RWPE2 (cell line): ENCODE measurements around the gene UBA1.

Experiments used
- ATAC-seq: fragments of 200-7000 bp; cut with Tn5 transposase; 3 replicates; pipeline ENCODE4 v1.9.1; 2021; ENCODE audit warnings: low read depth
- DNase-seq: peaks from one replicate; pipeline ENCODE4 v3.0.0-alpha.2; 2020; ENCODE audit warnings: low spot score
- H3K27ac ChIP-seq: fragments of 450-650 bp; 2 replicates; pipeline ENCODE4 v1.5.1; 2017; ENCODE audit warnings: mild to moderate bottlenecking; ENCODE audit not compliant: poor library complexity, severe bottlenecking
- H3K27me3 ChIP-seq: fragments of 250-450 bp; sonication (Bioruptor Pico); 2 replicates; pipeline ENCODE4 v1.5.1; 2021; ENCODE audit warnings: mild to moderate bottlenecking, moderate library complexity; ENCODE audit not compliant: insufficient read depth, poor library complexity, severe bottlenecking
- H3K36me3 ChIP-seq: fragments of 250-450 bp; sonication (Bioruptor Pico); 2 replicates; pipeline ENCODE4 v1.5.1; 2020; ENCODE audit warnings: low read depth, mild to moderate bottlenecking, moderate library complexity
- H3K4me1 ChIP-seq: fragments of 250-450 bp; sonication (Bioruptor Pico); 2 replicates; pipeline ENCODE4 v1.5.1; 2021; ENCODE audit warnings: mild to moderate bottlenecking, moderate library complexity; ENCODE audit not compliant: insufficient read depth, poor library complexity, severe bottlenecking
- H3K4me3 ChIP-seq: fragments of 250-450 bp; sonication (Bioruptor Pico); 2 replicates; pipeline ENCODE4 v1.5.1; 2021; ENCODE audit warnings: mild to moderate bottlenecking, moderate library complexity; ENCODE audit not compliant: severe bottlenecking
- H3K9me3 ChIP-seq: fragments of 250-450 bp; sonication (Bioruptor Pico); 2 replicates; pipeline ENCODE4 v1.5.1; 2021; ENCODE audit warnings: mild to moderate bottlenecking, moderate library complexity; ENCODE audit not compliant: severe bottlenecking
- CTCF ChIP-seq: fragments of 450-650 bp; IDR thresholded peaks from one replicate; pipeline ENCODE4 v1.5.1; 2017; ENCODE audit warnings: mild to moderate bottlenecking, moderate library complexity; ENCODE audit not compliant: poor library complexity, severe bottlenecking

Gene UBA1

GRCh38 chrX:47198026-47198686 lies 4.5 kb downstream of the UBA1 start:
- H3K4me1 ChIP-seq, result peaks cover 4% of the 10 kb centered on the region
- H3K9me3 ChIP-seq, result no peaks in the 10 kb centered on the region
- H3K27me3 ChIP-seq, result no peaks in the 10 kb centered on the region
- no peak overlapping the region for H3K27ac ChIP-seq
- DNase-seq, result no peak
- TF ChIP-seq CTCF, result no peak
- peaks cover 80% of the 10 kb centered on the region for H3K36me3 ChIP-seq
- no peak overlapping the region for H3K4me3 ChIP-seq
- no peak for ATAC-seq

- no peak overlapping the region for H3K4me3 ChIP-seq
- no peak for DNase-seq
- no peak overlapping the region for H3K27ac ChIP-seq
- H3K27me3 ChIP-seq, result no peaks in the 10 kb centered on the region
- no peak for ATAC-seq
- H3K4me1 ChIP-seq, result peaks cover 4% of the 10 kb centered on the region
- no peaks in the 10 kb centered on the region for H3K9me3 ChIP-seq
- peaks cover 82% of the 10 kb centered on the region for H3K36me3 ChIP-seq
- TF ChIP-seq CTCF, result no peak
Measured at GRCh38 chrX:47198687-47199080, 5.1 kb downstream of the UBA1 start.

GRCh38 chrX:47199286-47199685 lies 5.7 kb downstream of the UBA1 start:
- H3K4me1 ChIP-seq, result peaks cover 4% of the 10 kb centered on the region
- no peak for ATAC-seq
- no peak overlapping the region for H3K4me3 ChIP-seq
- peaks cover 83% of the 10 kb centered on the region for H3K36me3 ChIP-seq
- no peak for DNase-seq
- TF ChIP-seq CTCF, result no peak
- H3K27ac ChIP-seq, result no peak overlapping the region
- H3K9me3 ChIP-seq, result no peaks in the 10 kb centered on the region
- no peaks in the 10 kb centered on the region for H3K27me3 ChIP-seq

- Histone ChIP-seq H3K4me1 (peaks cover under 1% of the 10 kb centered on the region), H3K27me3 (no peaks in the 10 kb centered on the region), H3K27ac (no peak overlapping the region), H3K9me3 (no peaks in the 10 kb centered on the region), H3K36me3 (peaks cover 83% of the 10 kb centered on the region), H3K4me3 (no peak overlapping the region)
- ATAC-seq (peak; percentile 50; the same call in 1 of the 3 replicates), DNase-seq (no peak)
- no peak for TF ChIP-seq CTCF
Measured at GRCh38 chrX:47200385-47201150, 6.9 kb downstream of the UBA1 start.
